GM06990 (cell line): ENCODE measurements around the gene ENKD1.

Experiments
- DNase-seq: peaks from one replicate; pipeline ENCODE4 v3.0.0-alpha.2; 2011; ENCODE audit not compliant: insufficient read length; ENCODE audit errors: extremely low read depth
- H3K27me3 ChIP-seq: replicated peaks from 2 replicates; pipeline ENCODE4 v1.6.0; 2011; ENCODE audit warnings: low read length; ENCODE audit not compliant: control insufficient read depth, insufficient read depth
- H3K36me3 ChIP-seq: 2 replicates; pipeline ENCODE4 v1.5.1; 2011; ENCODE audit warnings: low read length; ENCODE audit not compliant: control insufficient read depth, insufficient read depth
- H3K4me3 ChIP-seq: replicated peaks from 2 replicates; pipeline ENCODE4 v1.5.1; 2011; ENCODE audit warnings: low read depth, mild to moderate bottlenecking, control low read depth, low read length
- CTCF ChIP-seq: IDR thresholded peaks from 2 replicates; pipeline ENCODE4 v1.5.1; 2011; ENCODE audit warnings: low read length, control low read depth, mild to moderate bottlenecking, inconsistent platforms; ENCODE audit not compliant: insufficient read depth, poor library complexity, severe bottlenecking

ENKD1 gene

GRCh38 chr16:67685388-67686112 lies 19.0 kb upstream of the ENKD1 start:
- TF ChIP-seq CTCF: no peak
- H3K36me3 ChIP-seq: peaks cover 2% of the 10 kb centered on the region
- DNase-seq: peak; percentile 39
- H3K4me3 ChIP-seq: no peak overlapping the region
- H3K27me3 ChIP-seq: no peaks in the 10 kb centered on the region

- H3K27me3 ChIP-seq: no peaks in the 10 kb centered on the region
- H3K4me3 ChIP-seq: no peak overlapping the region
- H3K36me3 ChIP-seq: peaks cover 2% of the 10 kb centered on the region
- TF ChIP-seq CTCF: no peak
- DNase-seq: no peak
Measured at GRCh38 chr16:67683767-67684166, 17.2 kb upstream of the ENKD1 start.

- no peak for TF ChIP-seq CTCF
- DNase-seq: no peak
- Histone ChIP-seq H3K4me3 (no peak overlapping the region), H3K36me3 (peaks cover 6% of the 10 kb centered on the region), H3K27me3 (no peaks in the 10 kb centered on the region)
Measured at GRCh38 chr16:67679935-67680897, 13.7 kb upstream of the ENKD1 start.

GRCh38 chr16:67678354-67679023 lies 11.9 kb upstream of the ENKD1 start:
- peaks cover 3% of the 10 kb centered on the region for H3K36me3 ChIP-seq
- no peak overlapping the region for H3K4me3 ChIP-seq
- no peak for DNase-seq
- no peaks in the 10 kb centered on the region for H3K27me3 ChIP-seq
- no peak for TF ChIP-seq CTCF

GRCh38 chr16:67677712-67678111 lies 11.2 kb upstream of the ENKD1 start:
- TF ChIP-seq CTCF: no peak
- no peak for DNase-seq
- peaks cover 3% of the 10 kb centered on the region for H3K36me3 ChIP-seq
- H3K4me3 ChIP-seq: no peak overlapping the region
- H3K27me3 ChIP-seq: no peaks in the 10 kb centered on the region
